SK-N-SH treated with all-trans-retinoic acid at 6 μM for 48 hours (cell line): Measurements from ENCODE around the gene NUP153.

Experiments used
- ATAC-seq: fragments of 200-7000 bp; cut with Tn5 transposase; 3 replicates; pipeline ENCODE4 v1.9.1; 2020; ENCODE audit warnings: mild to moderate bottlenecking, moderate library complexity
- ARNTL ChIP-seq: fragments of 450-650 bp; formaldehyde crosslinking; IDR thresholded peaks from 2 replicates; pipeline ENCODE4 v1.5.0; 2020; ENCODE audit warnings: low read depth, mild to moderate bottlenecking, moderate library complexity, borderline replicate concordance
- CREB5 ChIP-seq: fragments of 250-450 bp; sonication (Bioruptor Pico); IDR thresholded peaks from 2 replicates; pipeline ENCODE4 v1.5.1; 2020; ENCODE audit warnings: low read depth, mild to moderate bottlenecking, moderate library complexity
- CSDC2 ChIP-seq: fragments of 250-450 bp; sonication (Bioruptor Pico); IDR thresholded peaks from 2 replicates; pipeline ENCODE4 v1.5.0; 2020; ENCODE audit warnings: mild to moderate bottlenecking, moderate library complexity
- ESRRG ChIP-seq: fragments of 250-450 bp; sonication (Bioruptor Pico); IDR thresholded peaks from 2 replicates; pipeline ENCODE4 v1.6.1; 2021; ENCODE audit warnings: mild to moderate bottlenecking
- GLIS3 ChIP-seq: fragments of 250-450 bp; sonication (Bioruptor Pico); IDR thresholded peaks from 2 replicates; pipeline ENCODE4 v1.5.0; 2020; ENCODE audit warnings: mild to moderate bottlenecking, moderate library complexity
- OSR1 ChIP-seq: fragments of 250-450 bp; sonication (Bioruptor Pico); IDR thresholded peaks from 2 replicates; pipeline ENCODE4 v1.8.0; 2022; ENCODE audit warnings: moderate library complexity, mild to moderate bottlenecking, inconsistent platforms
- POU6F1 ChIP-seq: fragments of 250-450 bp; sonication (Bioruptor Pico); IDR thresholded peaks from 2 replicates; pipeline ENCODE4 v1.8.0; 2021; ENCODE audit warnings: low read depth, mild to moderate bottlenecking, moderate library complexity, borderline replicate concordance
- PPARA ChIP-seq: fragments of 250-450 bp; sonication (Bioruptor Pico); IDR thresholded peaks from 2 replicates; pipeline ENCODE4 v1.5.0; 2020; ENCODE audit warnings: mild to moderate bottlenecking, borderline replicate concordance
- RARB ChIP-seq: fragments of 250-450 bp; sonication (Bioruptor Pico); IDR thresholded peaks from 2 replicates; pipeline ENCODE4 v1.8.0; 2021; ENCODE audit warnings: mild to moderate bottlenecking, moderate library complexity
- TCF4 ChIP-seq: fragments of 250-450 bp; sonication (Bioruptor Pico); IDR thresholded peaks from 2 replicates; pipeline ENCODE4 v1.8.0; 2021; ENCODE audit warnings: mild to moderate bottlenecking, moderate library complexity, borderline replicate concordance
- TOX ChIP-seq: fragments of 250-450 bp; sonication (Bioruptor Pico); IDR thresholded peaks from 2 replicates; pipeline ENCODE4 v1.8.0; 2021; ENCODE audit warnings: mild to moderate bottlenecking, moderate library complexity, borderline replicate concordance
- ZC3H10 ChIP-seq: fragments of 250-450 bp; sonication (Bioruptor Pico); IDR thresholded peaks from 2 replicates; pipeline ENCODE4 v1.5.1; 2021; ENCODE audit warnings: mild to moderate bottlenecking, moderate library complexity
- ZFP3 ChIP-seq: fragments of 250-450 bp; sonication (Bioruptor Pico); IDR thresholded peaks from 2 replicates; pipeline ENCODE4 v1.5.0; 2020; ENCODE audit warnings: mild to moderate bottlenecking, moderate library complexity
- ZFP30 ChIP-seq: fragments of 450-650 bp; formaldehyde crosslinking; IDR thresholded peaks from 2 replicates; pipeline ENCODE4 v1.5.0; 2022; ENCODE audit warnings: mild to moderate bottlenecking, moderate library complexity
- ZNF70 ChIP-seq: fragments of 450-650 bp; formaldehyde crosslinking; IDR thresholded peaks from 2 replicates; pipeline ENCODE4 v1.5.0; 2020; ENCODE audit warnings: mild to moderate bottlenecking, moderate library complexity
- ZNF8 ChIP-seq: fragments of 450-650 bp; formaldehyde crosslinking; IDR thresholded peaks from 2 replicates; pipeline ENCODE4 v1.5.0; 2020; ENCODE audit warnings: mild to moderate bottlenecking, moderate library complexity
- TF ChIP-seq, protein P1 (sequence below): fragments of 250-450 bp; sonication (Bioruptor Pico); IDR thresholded peaks from 2 replicates; pipeline ENCODE4 v1.8.0; 2020; ENCODE audit warnings: mild to moderate bottlenecking, moderate library complexity, borderline replicate concordance
- TF ChIP-seq, protein P2 (sequence below): fragments of 250-450 bp; sonication (Bioruptor Pico); IDR thresholded peaks from 2 replicates; pipeline ENCODE4 v1.5.0; 2020; ENCODE audit warnings: mild to moderate bottlenecking, moderate library complexity

NUP153 gene

DNA sequence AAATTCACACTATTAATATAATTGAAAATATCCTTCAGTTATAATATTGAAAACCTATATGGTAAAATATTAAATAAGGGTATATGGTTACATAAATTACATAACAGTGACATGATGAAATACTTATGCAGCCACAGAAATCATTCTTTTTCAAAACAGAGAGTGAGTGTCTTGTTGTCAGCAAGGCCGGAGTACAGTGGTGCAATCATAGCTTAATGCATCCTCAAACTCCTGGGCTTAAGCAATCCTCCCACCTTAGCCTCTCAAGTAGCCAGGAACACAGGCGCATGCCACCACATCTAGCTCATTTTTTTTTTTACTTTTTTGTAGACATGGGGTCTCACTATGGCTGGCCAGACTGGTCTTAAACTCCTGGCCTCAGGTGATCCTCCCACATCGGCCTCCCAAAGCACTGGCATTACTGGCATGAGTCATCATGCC is 66.2 kb downstream of the NUP153 start (continued):
- TF ChIP-seq, protein P1, sequence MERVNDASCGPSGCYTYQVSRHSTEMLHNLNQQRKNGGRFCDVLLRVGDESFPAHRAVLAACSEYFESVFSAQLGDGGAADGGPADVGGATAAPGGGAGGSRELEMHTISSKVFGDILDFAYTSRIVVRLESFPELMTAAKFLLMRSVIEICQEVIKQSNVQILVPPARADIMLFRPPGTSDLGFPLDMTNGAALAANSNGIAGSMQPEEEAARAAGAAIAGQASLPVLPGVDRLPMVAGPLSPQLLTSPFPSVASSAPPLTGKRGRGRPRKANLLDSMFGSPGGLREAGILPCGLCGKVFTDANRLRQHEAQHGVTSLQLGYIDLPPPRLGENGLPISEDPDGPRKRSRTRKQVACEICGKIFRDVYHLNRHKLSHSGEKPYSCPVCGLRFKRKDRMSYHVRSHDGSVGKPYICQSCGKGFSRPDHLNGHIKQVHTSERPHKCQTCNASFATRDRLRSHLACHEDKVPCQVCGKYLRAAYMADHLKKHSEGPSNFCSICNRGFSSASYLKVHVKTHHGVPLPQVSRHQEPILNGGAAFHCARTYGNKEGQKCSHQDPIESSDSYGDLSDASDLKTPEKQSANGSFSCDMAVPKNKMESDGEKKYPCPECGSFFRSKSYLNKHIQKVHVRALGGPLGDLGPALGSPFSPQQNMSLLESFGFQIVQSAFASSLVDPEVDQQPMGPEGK = no peak
- TF ChIP-seq RARB (no peak), ESRRG (CRISPR knock-in tag) (no peak), TCF4 (CRISPR knock-in tag) (no peak), GLIS3 (CRISPR knock-in tag) (no peak)

DNA sequence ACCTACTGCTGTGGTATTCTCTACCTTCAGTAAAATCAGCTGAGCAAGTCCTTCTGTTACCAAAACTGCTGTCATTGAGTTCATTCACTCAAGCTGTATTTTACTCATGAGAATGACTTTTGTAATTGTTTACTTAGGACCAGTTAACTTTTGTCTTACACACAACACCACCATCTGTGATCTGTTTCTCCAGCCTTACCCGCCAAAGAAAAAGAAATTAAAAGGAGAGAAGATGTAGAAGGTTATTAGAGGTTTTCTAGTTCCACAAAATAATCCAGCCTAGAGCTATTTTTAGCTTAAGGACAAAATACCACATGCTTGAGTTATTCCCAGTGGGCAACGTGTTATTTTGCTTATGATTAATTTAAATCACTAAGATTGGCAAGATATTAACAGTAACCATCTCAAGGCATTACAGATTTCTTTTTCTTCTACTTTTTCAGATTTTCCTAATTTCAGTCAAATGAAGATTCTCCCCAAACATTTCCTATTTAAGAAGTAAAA is 68.5 kb downstream of the NUP153 start:
- no peak for TF ChIP-seq ARNTL (CRISPR knock-in tag)
- no peak for TF ChIP-seq ZC3H10 (CRISPR knock-in tag)
- TF ChIP-seq, protein P2, sequence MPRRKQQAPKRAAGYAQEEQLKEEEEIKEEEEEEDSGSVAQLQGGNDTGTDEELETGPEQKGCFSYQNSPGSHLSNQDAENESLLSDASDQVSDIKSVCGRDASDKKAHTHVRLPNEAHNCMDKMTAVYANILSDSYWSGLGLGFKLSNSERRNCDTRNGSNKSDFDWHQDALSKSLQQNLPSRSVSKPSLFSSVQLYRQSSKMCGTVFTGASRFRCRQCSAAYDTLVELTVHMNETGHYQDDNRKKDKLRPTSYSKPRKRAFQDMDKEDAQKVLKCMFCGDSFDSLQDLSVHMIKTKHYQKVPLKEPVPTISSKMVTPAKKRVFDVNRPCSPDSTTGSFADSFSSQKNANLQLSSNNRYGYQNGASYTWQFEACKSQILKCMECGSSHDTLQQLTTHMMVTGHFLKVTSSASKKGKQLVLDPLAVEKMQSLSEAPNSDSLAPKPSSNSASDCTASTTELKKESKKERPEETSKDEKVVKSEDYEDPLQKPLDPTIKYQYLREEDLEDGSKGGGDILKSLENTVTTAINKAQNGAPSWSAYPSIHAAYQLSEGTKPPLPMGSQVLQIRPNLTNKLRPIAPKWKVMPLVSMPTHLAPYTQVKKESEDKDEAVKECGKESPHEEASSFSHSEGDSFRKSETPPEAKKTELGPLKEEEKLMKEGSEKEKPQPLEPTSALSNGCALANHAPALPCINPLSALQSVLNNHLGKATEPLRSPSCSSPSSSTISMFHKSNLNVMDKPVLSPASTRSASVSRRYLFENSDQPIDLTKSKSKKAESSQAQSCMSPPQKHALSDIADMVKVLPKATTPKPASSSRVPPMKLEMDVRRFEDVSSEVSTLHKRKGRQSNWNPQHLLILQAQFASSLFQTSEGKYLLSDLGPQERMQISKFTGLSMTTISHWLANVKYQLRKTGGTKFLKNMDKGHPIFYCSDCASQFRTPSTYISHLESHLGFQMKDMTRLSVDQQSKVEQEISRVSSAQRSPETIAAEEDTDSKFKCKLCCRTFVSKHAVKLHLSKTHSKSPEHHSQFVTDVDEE (CRISPR knock-in tag) = no peak
- TF ChIP-seq ZFP3 = no peak
- no peak for TF ChIP-seq CREB5
- TF ChIP-seq POU6F1 = no peak
- no peak for TF ChIP-seq OSR1 (CRISPR knock-in tag)
- no peak for TF ChIP-seq CSDC2 (CRISPR knock-in tag)
- no peak for TF ChIP-seq ZFP30 (CRISPR knock-in tag)
- TF ChIP-seq ESRRG (CRISPR knock-in tag) = no peak
- TF ChIP-seq RARB = no peak
- ATAC-seq = no peak

DNA sequence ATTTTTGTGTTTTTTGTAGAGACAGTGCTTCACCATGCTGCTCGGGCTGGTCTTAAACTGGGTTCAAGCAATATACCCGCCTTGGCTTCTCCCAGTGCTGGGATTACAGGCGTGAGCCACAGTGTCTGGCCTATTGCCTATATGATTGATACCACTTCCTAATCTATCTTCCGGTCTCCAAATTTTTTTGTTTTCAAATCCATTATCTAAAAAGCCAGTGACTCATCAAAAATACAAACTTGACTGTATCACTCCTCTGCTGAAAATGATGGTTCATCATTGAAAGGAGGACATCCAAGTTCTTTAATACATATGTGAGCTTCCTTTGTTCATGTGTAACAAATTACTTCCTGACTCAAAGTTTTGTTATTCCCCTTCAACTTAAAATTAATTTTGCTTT is 71.2 kb downstream of the NUP153 start:
- no peak for ATAC-seq
- TF ChIP-seq RARB = no peak
- TF ChIP-seq PPARA (CRISPR knock-in tag) = no peak
- no peak for TF ChIP-seq ARNTL (CRISPR knock-in tag)
- no peak for TF ChIP-seq CREB5
- TF ChIP-seq, protein P2 (CRISPR knock-in tag) = no peak
- no peak for TF ChIP-seq ZNF70
- no peak for TF ChIP-seq ZFP30 (CRISPR knock-in tag)
- TF ChIP-seq ZNF8 (CRISPR knock-in tag) = no peak
- no peak for TF ChIP-seq CSDC2 (CRISPR knock-in tag)
- TF ChIP-seq TOX (CRISPR knock-in tag) = no peak
